ENCODE measurements around the gene RBMS3. TPM values are rescaled to one million over a fixed set of nuclear protein-coding genes. Genes with fewer than 3 reads are reported as not detected.

Gene RBMS3
- total and polyA plus RNA-seq, 2 of the 8 experiments (the other 6 are each of a cell fraction or from before 2014, with no cell fraction given) = 3.7 to 6.9 TPM

GRCh38 chr3:29554566-29554965 lies 273.7 kb downstream of the RBMS3 start:
- no peaks in the 10 kb centered on the region for H3K27me3 ChIP-seq (replicated peaks in 1 of 4; ENCODE audit: control insufficient read depth in 3 of 4, extremely low read depth in 1 of 4, insufficient read depth in 3 of 4, low read length in 3 of 4)
- H3K18ac ChIP-seq (ENCODE audit: extremely low read depth, low read length) = no peak overlapping the region
- CTCF ChIA-PET (ENCODE audit: partially characterized antibody) = no interaction called here
- no peaks in the 10 kb centered on the region for H3K23me2 ChIP-seq (ENCODE audit: low read depth, low read length)
- no peak overlapping the region for H3K56ac ChIP-seq (replicated peaks; ENCODE audit: insufficient read length, low read depth, low read length)
- no peak overlapping the region for H2BK120ac ChIP-seq (replicated peaks; ENCODE audit: low read depth, low read length)
- no peak overlapping the region for H3K9ac ChIP-seq (replicated peaks in 1 of 4; ENCODE audit: extremely low read depth in 1 of 4, low read depth in 3 of 4, low read length in 3 of 4)
- no peak overlapping the region for H4K5ac ChIP-seq (ENCODE audit: insufficient read length, low read depth, low read length)
- no peak overlapping the region for H3K23ac ChIP-seq (ENCODE audit: insufficient read length)
- H3K4me1 ChIP-seq (replicated peaks in 1 of 4; ENCODE audit: control insufficient read depth in 3 of 4, insufficient read depth in 4 of 4, low read length in 3 of 4) = no peaks in the 10 kb centered on the region
- H2AK5ac ChIP-seq (ENCODE audit: low read depth, low read length) = no peak overlapping the region
- no peaks in the 10 kb centered on the region for H3K36me3 ChIP-seq (ENCODE audit: control insufficient read depth in 2 of 4, insufficient read depth in 4 of 4, low read length in 3 of 4)
- H3K14ac ChIP-seq (ENCODE audit: insufficient read length) = no peak overlapping the region
- H4K20me1 ChIP-seq (replicated peaks in 1 of 2; ENCODE audit: control insufficient read depth in 1 of 2, insufficient read depth in 2 of 2, low read length in 2 of 2) = no peaks in the 10 kb centered on the region
- H3K4me3 ChIP-seq (ENCODE audit: extremely low read depth in 1 of 4, insufficient read depth in 2 of 4, low read depth in 3 of 4, low read length in 4 of 4) = no peak overlapping the region
- POLR2A ChIA-PET (ENCODE audit: partially characterized antibody) = no interaction called here
- no peak overlapping the region for H3K4me2 ChIP-seq (ENCODE audit: insufficient read depth in 1 of 2, low read depth in 2 of 2, low read length in 2 of 2)
- H3K79me2 ChIP-seq (ENCODE audit: control insufficient read depth in 1 of 2, insufficient read depth in 2 of 2, low read length in 2 of 2) = no peaks in the 10 kb centered on the region
- H2AFZ ChIP-seq (ENCODE audit: low read length) = no peak overlapping the region
- DNase-seq (ENCODE audit: low read depth in 1 of 2, low spot score in 2 of 2) = no peak
- H3K79me1 ChIP-seq (ENCODE audit: low read depth, low read length) = no peaks in the 10 kb centered on the region
- H3K9me3 ChIP-seq (ENCODE audit: insufficient read depth in 2 of 2, low read depth in 1 of 2, low read length in 1 of 2) = no peaks in the 10 kb centered on the region
- WGBS, 2 experiments (ENCODE audit: extremely low coverage in 1 of 2, insufficient coverage in 1 of 2, insufficient read length in 1 of 2, insufficient replicate concordance in 2 of 2, low coverage in 1 of 2, low lambda C conversion rate in 2 of 2, missing lambda C conversion rate in 1 of 2) = 91% methylated on average over 2 of the region's 2 CpGs; no CpG with 5 or more reads in 1 of the 2 experiments
- no peak overlapping the region for H3K27ac ChIP-seq (ENCODE audit: low read depth, low read length)
- no peak for FAIRE-seq
- no peak overlapping the region for H2BK12ac ChIP-seq (ENCODE audit: low read depth, low read length)
- H4K8ac ChIP-seq (ENCODE audit: extremely low read depth, insufficient read depth, low read length) = no peak overlapping the region
- H2BK20ac ChIP-seq (ENCODE audit: low read length) = no peak overlapping the region
- no peak overlapping the region for H4K91ac ChIP-seq (replicated peaks; ENCODE audit: insufficient read length, low read length)
- no peak overlapping the region for H2BK5ac ChIP-seq (ENCODE audit: low read depth, low read length)
- no peak overlapping the region for H2BK15ac ChIP-seq (ENCODE audit: low read length)
- no peak overlapping the region for H3K4ac ChIP-seq (replicated peaks; ENCODE audit: insufficient read length, low read depth, low read length)
- TF ChIP-seq SP2 (IDR thresholded peaks at IDR 0.05; ENCODE audit: low read length) = no peak
- no peak for TF ChIP-seq SIX5 (IDR thresholded peaks at IDR 0.05; ENCODE audit: low read depth, low read length)
- no peak for TF ChIP-seq NANOG (IDR thresholded peaks at IDR 0.05; ENCODE audit: insufficient read depth, low read depth, low read length, poor library complexity, severe bottlenecking)
- TF ChIP-seq RFX5 (IDR thresholded peaks at IDR 0.05; ENCODE audit: borderline replicate concordance, low read depth, low read length) = no peak
- TF ChIP-seq TAF1 (IDR thresholded peaks at IDR 0.05; ENCODE audit: low read depth, low read length) = no peak
- TF ChIP-seq FOSL1 (IDR thresholded peaks at IDR 0.05; ENCODE audit: insufficient read depth, low read depth, low read length) = no peak
- TF ChIP-seq CEBPB (IDR thresholded peaks at IDR 0.05; ENCODE audit: low read depth, low read length) = no peak
- TF ChIP-seq EGR1 (IDR thresholded peaks at IDR 0.05; ENCODE audit: borderline replicate concordance, low read depth, low read length) = no peak
- no peak for TF ChIP-seq KDM4A (IDR thresholded peaks at IDR 0.05; ENCODE audit: low read depth, low read length, severe bottlenecking)
- no peak for TF ChIP-seq POLR2A (IDR thresholded peaks at IDR 0.05; ENCODE audit: control extremely low read depth in 1 of 2, low read depth in 2 of 2, low read length in 2 of 2)
- TF ChIP-seq RAD21 (IDR thresholded peaks at IDR 0.05 in 1 of 2, conservative IDR thresholded peaks at IDR 0.05 in 1 of 2; ENCODE audit: low read depth in 2 of 2, low read length in 2 of 2) = no peak
- no peak for TF ChIP-seq JUN (IDR thresholded peaks at IDR 0.05; ENCODE audit: low read depth, low read length)
- TF ChIP-seq SUZ12 (IDR thresholded peaks at IDR 0.05; ENCODE audit: low read length) = no peak
- TF ChIP-seq EZH2 (IDR thresholded peaks at IDR 0.05; ENCODE audit: low read depth, low read length, severe bottlenecking) = no peak
- TF ChIP-seq ZNF274 (IDR thresholded peaks at IDR 0.05; ENCODE audit: borderline replicate concordance, extremely low read depth, low read length) = no peak
